ENCODE measurements around the gene HTT. TPM values are rescaled to one million over a fixed set of nuclear protein-coding genes. Genes with fewer than 3 reads are reported as not detected.

Gene HTT
- total and polyA plus RNA-seq, 10 of the 15 experiments (the other 5 are each of a cell fraction or from before 2014, with no cell fraction given): 3.3 to 113 (median 43.3) TPM

GRCh38 chr4:3188118-3188517 lies 113.6 kb downstream of the HTT start (continued):
- TF ChIP-seq CTCF (IDR thresholded peaks at IDR 0.05 in 2 of 3, conservative IDR thresholded peaks at IDR 0.05 in 1 of 3; ENCODE audit: control insufficient read depth in 2 of 3, extremely low read depth in 1 of 3, insufficient read depth in 1 of 3, low read depth in 3 of 3, low read length in 3 of 3): no peak
- no peak for TF ChIP-seq NFXL1 (IDR thresholded peaks at IDR 0.05; ENCODE audit: borderline replicate concordance)
- no peak for TF ChIP-seq CBX3 (IDR thresholded peaks at IDR 0.05; ENCODE audit: borderline replicate concordance, low read depth)
- no peak for TF ChIP-seq ZSCAN29 (IDR thresholded peaks at IDR 0.05)
- no peak for TF ChIP-seq RB1 (IDR thresholded peaks at IDR 0.05; ENCODE audit: borderline replicate concordance)

- no peaks in the 10 kb centered on the region for H3K9me3 ChIP-seq (replicated peaks; ENCODE audit: control insufficient read depth, insufficient read depth, low read length)
- H3K27ac ChIP-seq (ENCODE audit: control insufficient read depth, insufficient read depth): no peak overlapping the region
- no peak for FAIRE-seq
- H2AFZ ChIP-seq (ENCODE audit: control insufficient read depth, low read depth, low read length): no peak overlapping the region
- H4K20me1 ChIP-seq (ENCODE audit: control insufficient read depth, insufficient read depth): 0 out of 2 replicates have a peak, but pooled peaks cover 2% of the 10 kb centered on the region
- ChIA-PET SMC1A (ENCODE audit: uncharacterized antibody, unreplicated experiment) (no interaction called here), POLR2A (interaction anchor here (0.7 kb wide), 1 partner anchor 22 kb away, joined by 4 read pairs; no protein-coding TSS in a partner anchor), RAD21 (ENCODE audit: unreplicated experiment) (interaction anchor here (1.3 kb wide), 1 partner anchor 13 kb away, joined by 3 read pairs; no protein-coding TSS in a partner anchor), CTCF (interaction anchor here (1.2 to 1.4 kb wide), 2 partner anchors 13 to 157 kb away, joined by 3 read pairs; no protein-coding TSS in a partner anchor)
- ATAC-seq: no peak
- BruUV-seq (replicated peaks): no TSS peak
- H3K4me3 ChIP-seq: no peak overlapping the region
- intact Hi-C loops (cut with micrococcal nuclease; ENCODE audit: unreplicated experiment) (no loop called here), in situ Hi-C loops (cut with MboI) (no loop called here)
- peaks cover 24 to 35% of the 10 kb centered on the region in 2 experiments for H3K36me3 ChIP-seq (ENCODE audit: control insufficient read depth in 2 of 2, insufficient read depth in 2 of 2, low read length in 1 of 2)
- no peak overlapping the region for H3K9ac ChIP-seq (ENCODE audit: control insufficient read depth, insufficient read depth, low read length)
- no peaks in the 10 kb centered on the region for H3K4me1 ChIP-seq (ENCODE audit: control insufficient read depth, insufficient read depth, low read length)
- H3K27me3 ChIP-seq (replicated peaks in 1 of 2; ENCODE audit: control insufficient read depth in 2 of 2, insufficient read depth in 2 of 2, low read length in 1 of 2): no peaks in the 10 kb centered on the region
- TF ChIP-seq ETV6 (conservative IDR thresholded peaks at IDR 0.05 in 1 of 2, IDR thresholded peaks at IDR 0.05 in 1 of 2; ENCODE audit: borderline replicate concordance in 1 of 2, low read depth in 1 of 2) (no peak), MEF2A (IDR thresholded peaks at IDR 0.05; ENCODE audit: insufficient read depth, low read depth, low read length) (0 out of 2 replicates have a peak, but pooled peaks have one; percentile 25), JUNB (IDR thresholded peaks at IDR 0.05) (peak; percentile 60; the same call in 1 of the 2 replicates)
- no peak overlapping the region for H3K4me2 ChIP-seq (ENCODE audit: control insufficient read depth, insufficient read depth)
- DNase-seq (ENCODE audit: low read depth, low spot score): no peak
- H3K79me2 ChIP-seq (ENCODE audit: control insufficient read depth, insufficient read depth, low read length): no peaks in the 10 kb centered on the region
These were observed 115.0 kb downstream of the HTT start for GRCh38 chr4:3189459-3189858.

All from GM12878 (cell line).